Astrocyte of the spinal cord (primary cell): ENCODE results near the gene TUBB4A.

Source experiments
- DNase-seq: peaks from one replicate; pipeline ENCODE4 v3.0.0; 2011; ENCODE audit warnings: low read depth, low spot score
- H3K4me3 ChIP-seq: 2 replicates; pipeline ENCODE4 v1.5.1; 2011; ENCODE audit warnings: low read depth, mild to moderate bottlenecking, low read length, moderate library complexity
- CTCF ChIP-seq: IDR thresholded peaks from 2 replicates; pipeline ENCODE4 v1.5.1; 2012; ENCODE audit warnings: low read depth, mild to moderate bottlenecking, low read length, inconsistent platforms
- in situ Hi-C: cut with HindIII; loops from 2 replicates; pipeline ENCODE4 v1.10.0; 2017; ENCODE audit warnings: low sequenced_read_pairs

TUBB4A gene

DNA sequence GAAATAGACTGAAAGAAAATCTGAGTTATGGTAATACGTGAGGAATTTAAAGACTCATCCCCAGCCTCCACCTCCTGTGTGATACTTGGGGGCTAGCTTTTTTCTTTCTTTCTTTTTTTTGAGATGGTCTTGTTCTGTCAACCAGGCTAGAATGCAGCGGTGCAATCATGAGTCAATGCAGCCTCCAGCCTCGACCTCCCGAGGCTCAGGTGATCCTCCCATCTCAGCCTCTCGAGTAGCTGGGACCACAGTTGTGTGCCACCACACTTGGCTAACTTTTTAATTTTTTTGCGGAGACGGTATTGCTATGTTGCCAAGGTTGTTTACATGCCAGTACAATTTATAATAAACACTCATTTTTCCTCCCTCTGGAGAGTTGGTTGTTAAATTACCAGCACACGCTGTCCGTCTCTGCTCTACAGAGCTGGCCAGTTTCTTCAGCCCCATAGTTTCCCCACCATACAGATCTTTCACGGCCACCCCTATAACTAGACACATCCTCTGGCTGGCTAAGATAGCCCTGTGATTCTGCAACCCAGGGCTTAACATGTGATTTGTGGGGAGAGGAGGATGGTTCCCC, 33.5 kb upstream of the TUBB4A start:
- no peak for TF ChIP-seq CTCF
- in situ Hi-C loops: no loop called here
- no peak overlapping the region for H3K4me3 ChIP-seq
- DNase-seq: no peak

GRCh38 chr19:6534451-6535093, 32.5 kb upstream of the TUBB4A start:
- TF ChIP-seq CTCF: no peak
- no peak for DNase-seq
- in situ Hi-C loops: no loop called here
- no peak overlapping the region for H3K4me3 ChIP-seq

DNA sequence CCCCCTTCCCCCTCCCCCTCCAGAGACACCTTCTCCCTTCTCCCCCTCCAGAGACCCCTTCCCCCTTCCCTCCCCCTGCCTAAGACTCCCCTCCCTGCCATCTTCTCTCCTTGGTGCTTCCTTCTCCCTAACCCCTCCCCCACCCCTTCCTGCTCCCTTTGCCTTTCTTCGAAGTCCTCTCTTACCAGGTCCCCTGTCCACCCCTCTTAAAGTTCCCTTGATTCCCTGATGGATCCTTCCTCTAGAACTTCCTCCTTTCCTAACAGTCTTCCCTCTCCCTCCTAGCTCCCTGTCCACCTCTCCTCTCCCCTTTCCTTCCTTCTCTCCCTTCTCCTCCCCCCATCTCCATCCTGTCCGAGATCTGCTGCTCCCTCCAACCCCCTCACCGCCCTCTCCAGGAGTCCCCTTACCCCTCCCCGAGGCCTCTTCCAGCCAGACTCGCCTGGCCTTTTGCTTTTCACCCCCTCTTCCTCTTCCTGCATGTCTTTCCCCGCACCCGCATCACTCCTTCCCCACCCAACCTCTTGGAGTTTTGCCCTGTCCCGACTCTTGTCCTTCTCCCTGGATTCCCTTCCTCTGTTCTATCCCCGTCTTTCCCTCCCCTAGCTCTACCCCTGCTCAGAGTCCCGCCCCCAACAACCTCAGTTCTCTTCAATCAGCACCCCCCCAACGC, 31.8 kb upstream of the TUBB4A start:
- in situ Hi-C loops: no loop called here
- no peak overlapping the region for H3K4me3 ChIP-seq
- DNase-seq: no peak
- TF ChIP-seq CTCF: no peak

- DNase-seq: no peak
- no peak for TF ChIP-seq CTCF
- in situ Hi-C loops: no loop called here
- no peak overlapping the region for H3K4me3 ChIP-seq
Observed at GRCh38 chr19:6533000-6533328, 30.9 kb upstream of the TUBB4A start.

DNA sequence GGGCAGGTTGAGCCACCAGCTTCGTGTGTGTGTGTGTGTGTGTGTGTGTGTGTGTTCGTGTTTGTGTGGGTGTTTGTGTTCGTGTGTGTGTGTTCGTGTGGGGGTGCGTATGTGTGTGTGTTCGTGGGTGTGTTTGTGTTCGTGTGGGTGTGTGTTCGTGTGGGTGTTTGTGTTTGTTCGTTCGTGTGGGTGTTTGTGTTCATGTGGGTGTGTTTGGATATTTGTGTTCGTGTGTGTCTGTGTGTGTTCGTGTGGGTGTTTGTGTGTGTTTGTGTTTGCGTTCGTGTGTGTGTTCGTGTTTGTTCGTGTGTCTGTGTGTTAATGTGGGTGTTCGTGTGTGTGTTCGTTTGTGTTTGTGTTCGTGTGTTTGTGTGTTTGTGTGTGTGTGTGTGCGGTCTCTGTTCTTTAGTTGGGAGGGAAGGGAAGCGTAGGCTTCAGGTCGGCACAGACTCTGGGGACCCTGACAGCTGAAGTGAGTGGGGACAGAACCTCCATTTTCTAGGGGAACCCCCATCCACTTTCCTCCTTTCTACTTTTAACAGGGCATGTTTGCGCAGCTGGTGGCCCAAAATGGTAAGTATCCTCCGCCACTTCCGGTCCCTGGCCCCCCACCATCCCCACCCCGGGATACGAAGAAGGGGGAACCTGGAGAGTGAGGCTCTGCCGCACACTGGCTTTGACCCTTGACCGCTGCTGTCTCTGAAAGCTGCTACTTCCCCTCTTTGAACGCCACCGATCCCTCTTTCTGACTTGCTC, 30.3 kb upstream of the TUBB4A start:
- H3K4me3 ChIP-seq: peak overlapping the region; percentile 67
- in situ Hi-C loops: no loop called here
- DNase-seq: no peak
- TF ChIP-seq CTCF: no peak

GRCh38 chr19:6531956-6532243, 29.8 kb upstream of the TUBB4A start:
- DNase-seq: no peak
- TF ChIP-seq CTCF: no peak
- in situ Hi-C loops: no loop called here
- H3K4me3 ChIP-seq: peak overlapping the region; percentile 67
